Glutamatergic neuron (in vitro differentiated cells): ENCODE measurements around the gene MLYCD. TPM values are rescaled to one million over a fixed set of nuclear protein-coding genes. Genes with fewer than 3 reads are reported as not detected.
A peak's percentile ranks its signal among the peaks of the same experiment; 100 is the strongest.

ENCODE experiments used
- DNase-seq: peaks from one replicate; pipeline ENCODE4 v3.0.0; 2022
- H3K27ac Mint-ChIP-seq: one replicate; pipeline ENCODE4 v1.8.0; 2020; ENCODE audit warnings: mild to moderate bottlenecking, mixed read lengths, inconsistent platforms; ENCODE audit not compliant: unreplicated experiment
- H3K27me3 Mint-ChIP-seq: one replicate; pipeline ENCODE4 v1.8.0; 2020; ENCODE audit warnings: mild to moderate bottlenecking, moderate library complexity, mixed read lengths, inconsistent platforms; ENCODE audit not compliant: unreplicated experiment
- H3K36me3 Mint-ChIP-seq: one replicate; pipeline ENCODE4 v1.8.0; 2020; ENCODE audit warnings: mild to moderate bottlenecking, mixed read lengths, inconsistent platforms; ENCODE audit not compliant: unreplicated experiment
- H3K4me1 Mint-ChIP-seq: one replicate; pipeline ENCODE4 v1.8.0; 2020; ENCODE audit warnings: mild to moderate bottlenecking, low read depth, mixed read lengths, inconsistent platforms; ENCODE audit not compliant: unreplicated experiment
- H3K4me3 Mint-ChIP-seq: one replicate; pipeline ENCODE4 v1.8.0; 2020; ENCODE audit warnings: mild to moderate bottlenecking, mixed read lengths, inconsistent platforms; ENCODE audit not compliant: unreplicated experiment
- H3K9me3 Mint-ChIP-seq: one replicate; pipeline ENCODE4 v1.8.0; 2020; ENCODE audit warnings: mild to moderate bottlenecking, moderate library complexity, mixed read lengths, inconsistent platforms; ENCODE audit not compliant: unreplicated experiment
- total RNA-seq: library from RNA; stranded (reverse); fragmentation: NEBNext Ultra II Directional; extraction: Animal tissue kit (Norgen Biotek cat#: 25700); gene quantifications from one replicate; pipeline ENCODE4 v1.2.1, GENCODE V29; 2021; ENCODE audit not compliant: unreplicated experiment
- TF ChIP-seq, protein P1 (sequence below): fragments of 200-600 bp; sonication (generic); IDR thresholded peaks from one replicate; pipeline ENCODE4 v1.5.0; 2021; ENCODE audit not compliant: partially characterized antibody, unreplicated experiment

The MLYCD gene
- total RNA-seq, 1 donor from 2014 or later: 9.5 TPM

DNA sequence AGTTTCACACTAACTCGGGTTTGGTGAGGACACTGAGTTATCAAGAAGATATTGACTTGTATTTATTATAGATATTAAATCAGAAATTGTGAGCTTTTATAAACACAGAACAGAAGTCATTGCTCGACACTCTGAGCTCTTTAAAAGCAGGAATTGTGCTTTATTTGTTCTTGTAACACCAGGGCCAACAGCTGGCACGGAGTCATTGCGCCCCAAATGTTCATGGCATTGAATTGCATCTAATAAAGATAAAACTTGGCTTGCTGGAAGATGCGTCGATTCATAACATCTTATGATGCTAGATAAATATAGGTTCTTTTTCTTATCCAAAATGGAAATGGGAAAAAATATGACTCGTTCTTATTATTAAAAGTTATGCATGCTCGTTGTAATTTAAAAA, 11.8 kb upstream of the MLYCD start:
- peaks cover 25% of the 10 kb centered on the region for H3K4me1 Mint-ChIP-seq
- peak overlapping the region; percentile 96 for H3K27ac Mint-ChIP-seq
- H3K27me3 Mint-ChIP-seq: peaks cover 5% of the 10 kb centered on the region
- H3K9me3 Mint-ChIP-seq: peaks cover 9% of the 10 kb centered on the region
- H3K36me3 Mint-ChIP-seq: peaks cover 5% of the 10 kb centered on the region
- DNase-seq: peak; percentile 21
- TF ChIP-seq, protein P1, sequence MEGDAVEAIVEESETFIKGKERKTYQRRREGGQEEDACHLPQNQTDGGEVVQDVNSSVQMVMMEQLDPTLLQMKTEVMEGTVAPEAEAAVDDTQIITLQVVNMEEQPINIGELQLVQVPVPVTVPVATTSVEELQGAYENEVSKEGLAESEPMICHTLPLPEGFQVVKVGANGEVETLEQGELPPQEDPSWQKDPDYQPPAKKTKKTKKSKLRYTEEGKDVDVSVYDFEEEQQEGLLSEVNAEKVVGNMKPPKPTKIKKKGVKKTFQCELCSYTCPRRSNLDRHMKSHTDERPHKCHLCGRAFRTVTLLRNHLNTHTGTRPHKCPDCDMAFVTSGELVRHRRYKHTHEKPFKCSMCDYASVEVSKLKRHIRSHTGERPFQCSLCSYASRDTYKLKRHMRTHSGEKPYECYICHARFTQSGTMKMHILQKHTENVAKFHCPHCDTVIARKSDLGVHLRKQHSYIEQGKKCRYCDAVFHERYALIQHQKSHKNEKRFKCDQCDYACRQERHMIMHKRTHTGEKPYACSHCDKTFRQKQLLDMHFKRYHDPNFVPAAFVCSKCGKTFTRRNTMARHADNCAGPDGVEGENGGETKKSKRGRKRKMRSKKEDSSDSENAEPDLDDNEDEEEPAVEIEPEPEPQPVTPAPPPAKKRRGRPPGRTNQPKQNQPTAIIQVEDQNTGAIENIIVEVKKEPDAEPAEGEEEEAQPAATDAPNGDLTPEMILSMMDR: no peak
- H3K4me3 Mint-ChIP-seq: peak overlapping the region; percentile 30

DNA sequence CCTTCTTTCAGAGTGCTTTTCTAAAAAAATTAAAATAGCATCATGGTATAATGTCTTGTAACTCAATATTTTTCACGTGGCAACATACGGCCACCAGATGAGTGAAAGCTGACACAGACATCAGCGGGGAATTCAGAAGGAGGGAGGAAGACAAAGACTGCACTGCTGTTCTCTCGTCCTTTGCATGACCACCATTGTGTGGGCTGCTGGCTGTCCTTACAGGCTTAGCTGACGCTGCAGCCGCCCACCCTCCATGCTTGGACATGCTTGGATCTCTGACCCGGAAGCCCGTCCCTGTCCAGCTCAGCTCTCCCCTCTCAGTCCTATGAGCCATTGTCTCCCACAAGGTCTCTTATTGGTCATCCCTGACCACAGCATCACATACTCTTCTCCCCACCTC, 11.4 kb upstream of the MLYCD start:
- DNase-seq: peak; percentile 39
- peaks cover 5% of the 10 kb centered on the region for H3K27me3 Mint-ChIP-seq
- H3K9me3 Mint-ChIP-seq: peaks cover 10% of the 10 kb centered on the region
- H3K4me1 Mint-ChIP-seq: peaks cover 25% of the 10 kb centered on the region
- TF ChIP-seq, protein P1: no peak
- H3K36me3 Mint-ChIP-seq: peaks cover 7% of the 10 kb centered on the region
- no peak overlapping the region for H3K4me3 Mint-ChIP-seq
- peak overlapping the region; percentile 96 for H3K27ac Mint-ChIP-seq

DNA sequence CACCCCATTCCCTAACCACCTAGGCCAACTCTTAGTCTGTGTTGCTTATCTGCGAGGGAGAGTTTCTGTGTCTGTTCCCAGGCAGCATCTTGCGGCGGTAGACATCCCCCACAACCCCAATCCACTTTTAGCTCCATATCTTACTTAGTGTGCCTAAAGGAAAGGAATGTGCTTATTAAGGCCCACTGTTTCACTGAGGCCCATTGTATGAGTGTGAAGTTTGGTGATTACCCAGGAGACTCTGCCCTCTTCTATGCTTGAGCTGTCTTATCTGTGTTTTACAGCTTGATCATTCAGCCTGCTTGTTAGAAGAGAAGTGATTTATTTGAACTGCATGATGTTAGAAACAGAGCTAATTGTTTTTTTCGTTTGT, 10.3 kb upstream of the MLYCD start:
- TF ChIP-seq, protein P1: no peak
- H3K27me3 Mint-ChIP-seq: peaks cover 5% of the 10 kb centered on the region
- H3K4me1 Mint-ChIP-seq: peaks cover 25% of the 10 kb centered on the region
- no peak for DNase-seq
- peak overlapping the region; percentile 26 for H3K27ac Mint-ChIP-seq
- H3K9me3 Mint-ChIP-seq: peaks cover 11% of the 10 kb centered on the region
- peaks cover 11% of the 10 kb centered on the region for H3K36me3 Mint-ChIP-seq
- no peak overlapping the region for H3K4me3 Mint-ChIP-seq

DNA sequence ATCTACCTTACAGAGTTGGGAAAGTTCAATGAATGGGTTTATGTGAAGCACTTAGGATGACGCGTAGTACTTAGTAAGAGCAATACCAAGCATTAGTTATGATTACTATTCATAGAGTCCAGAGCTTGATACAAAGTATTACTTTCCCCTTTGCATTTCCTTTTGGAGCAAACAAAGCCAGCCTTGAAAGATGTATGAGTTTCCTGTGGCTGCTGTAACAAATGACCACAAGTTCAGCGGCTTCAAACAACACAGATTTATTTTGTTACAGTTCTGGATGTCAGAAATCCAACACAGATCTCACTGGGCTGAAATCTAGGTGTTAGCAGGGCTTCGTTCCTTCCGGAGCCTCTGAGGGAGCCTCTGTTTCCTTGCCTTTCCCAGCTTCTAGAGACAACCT, 8.6 kb upstream of the MLYCD start:
- TF ChIP-seq, protein P1: no peak
- no peak for DNase-seq
- Mint-ChIP-seq H3K27me3 (peaks cover 5% of the 10 kb centered on the region), H3K27ac (no peak overlapping the region), H3K9me3 (peaks cover 11% of the 10 kb centered on the region), H3K4me1 (peaks cover 25% of the 10 kb centered on the region), H3K36me3 (peaks cover 11% of the 10 kb centered on the region), H3K4me3 (no peak overlapping the region)

DNA sequence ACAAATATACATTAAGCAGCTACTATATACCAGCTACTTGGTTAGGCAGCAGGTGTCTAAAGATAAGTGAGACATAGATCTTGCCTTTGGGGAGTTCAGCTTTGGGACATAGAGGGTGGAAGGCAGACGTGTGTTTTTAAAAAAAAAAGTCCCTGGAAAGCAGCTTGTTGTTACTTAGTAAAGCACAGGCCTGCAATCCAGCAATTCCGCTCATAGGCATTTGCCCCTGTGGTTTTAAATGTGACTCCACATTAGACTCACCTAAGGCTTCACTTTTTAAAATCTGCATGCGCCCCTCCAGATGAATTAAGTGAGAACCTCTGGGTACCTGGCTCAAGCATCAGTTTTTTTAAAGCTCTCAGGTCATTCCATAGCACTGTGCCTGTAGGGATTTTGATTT, 7.2 kb upstream of the MLYCD start:
- peaks cover 11% of the 10 kb centered on the region for H3K36me3 Mint-ChIP-seq
- no peak for DNase-seq
- peaks cover 15% of the 10 kb centered on the region for H3K4me1 Mint-ChIP-seq
- H3K27ac Mint-ChIP-seq: no peak overlapping the region
- H3K9me3 Mint-ChIP-seq: peaks cover 11% of the 10 kb centered on the region
- H3K4me3 Mint-ChIP-seq: no peak overlapping the region
- TF ChIP-seq, protein P1: no peak
- H3K27me3 Mint-ChIP-seq: no peaks in the 10 kb centered on the region
